ENCODE data around the gene ATP6V0D1.

Gene ATP6V0D1

DNA sequence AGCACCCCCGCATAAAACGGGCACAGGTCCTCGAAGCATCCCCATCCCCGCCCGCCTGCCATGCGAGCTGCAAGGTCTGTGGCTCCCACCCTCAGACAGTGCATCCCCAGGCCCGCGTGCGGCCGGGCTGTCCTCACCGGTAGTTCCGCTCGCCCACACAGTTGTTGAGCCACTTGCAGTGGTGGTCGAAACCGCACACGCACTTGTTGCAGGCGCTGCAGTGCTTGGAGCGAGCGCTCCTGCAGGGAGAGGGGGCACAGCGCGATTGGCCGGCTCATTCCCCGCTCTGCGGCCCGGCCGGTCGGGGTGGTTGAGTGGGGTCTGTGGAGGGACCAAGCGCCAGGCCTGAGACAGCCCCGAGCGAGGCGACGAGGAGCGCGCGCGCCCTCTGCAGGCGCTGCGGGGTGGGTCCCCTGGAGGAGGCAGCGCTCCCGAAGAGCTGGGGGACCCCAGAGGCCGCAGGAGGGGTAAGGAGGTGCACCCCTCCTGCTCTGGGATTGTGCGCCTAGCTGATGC, 81.7 kb downstream of the ATP6V0D1 start:
- TF ChIP-seq, protein P1, sequence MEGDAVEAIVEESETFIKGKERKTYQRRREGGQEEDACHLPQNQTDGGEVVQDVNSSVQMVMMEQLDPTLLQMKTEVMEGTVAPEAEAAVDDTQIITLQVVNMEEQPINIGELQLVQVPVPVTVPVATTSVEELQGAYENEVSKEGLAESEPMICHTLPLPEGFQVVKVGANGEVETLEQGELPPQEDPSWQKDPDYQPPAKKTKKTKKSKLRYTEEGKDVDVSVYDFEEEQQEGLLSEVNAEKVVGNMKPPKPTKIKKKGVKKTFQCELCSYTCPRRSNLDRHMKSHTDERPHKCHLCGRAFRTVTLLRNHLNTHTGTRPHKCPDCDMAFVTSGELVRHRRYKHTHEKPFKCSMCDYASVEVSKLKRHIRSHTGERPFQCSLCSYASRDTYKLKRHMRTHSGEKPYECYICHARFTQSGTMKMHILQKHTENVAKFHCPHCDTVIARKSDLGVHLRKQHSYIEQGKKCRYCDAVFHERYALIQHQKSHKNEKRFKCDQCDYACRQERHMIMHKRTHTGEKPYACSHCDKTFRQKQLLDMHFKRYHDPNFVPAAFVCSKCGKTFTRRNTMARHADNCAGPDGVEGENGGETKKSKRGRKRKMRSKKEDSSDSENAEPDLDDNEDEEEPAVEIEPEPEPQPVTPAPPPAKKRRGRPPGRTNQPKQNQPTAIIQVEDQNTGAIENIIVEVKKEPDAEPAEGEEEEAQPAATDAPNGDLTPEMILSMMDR (IDR thresholded peaks at IDR 0.05; ENCODE audit: control insufficient read depth, extremely low read depth, insufficient read depth) = peak; percentile 26; the same call in 1 of the 2 replicates
- H3K4me3 ChIP-seq (ENCODE audit: low read depth, low read length) = no peak overlapping the region
- DNase-seq (ENCODE audit: low read depth) = no peak

DNA sequence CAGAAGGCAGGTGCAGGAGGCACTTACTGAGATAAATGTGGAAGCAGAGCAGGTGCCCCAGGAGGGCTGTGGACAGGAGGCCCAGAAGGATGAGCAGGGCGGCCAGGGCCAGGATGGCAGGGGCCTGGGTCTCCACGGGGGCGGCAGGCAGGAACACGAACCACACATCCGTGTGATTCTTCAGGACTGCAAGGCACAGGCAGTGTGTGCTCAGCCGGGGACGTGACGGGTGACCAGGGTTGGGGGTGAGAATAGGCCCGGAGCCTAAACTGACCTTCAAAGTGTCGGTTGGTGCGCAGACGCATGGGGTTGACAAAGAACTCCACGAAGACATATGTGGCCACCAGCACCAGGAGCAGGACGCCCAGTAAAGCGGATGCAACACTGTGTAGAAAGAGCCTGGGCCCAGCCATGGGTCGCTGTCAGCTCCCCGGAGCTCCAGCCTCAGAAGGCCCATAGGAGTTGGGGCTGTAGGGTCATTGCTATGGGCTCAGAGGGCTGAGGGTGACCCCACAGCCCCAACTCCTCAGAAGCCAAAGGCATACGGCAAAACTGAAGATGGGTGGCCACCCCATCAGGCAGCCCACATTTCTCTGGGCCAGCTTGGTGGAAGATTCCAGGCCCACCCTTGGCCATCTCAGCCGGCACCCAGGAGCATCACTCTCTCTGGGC, 82.3 kb downstream of the ATP6V0D1 start:
- TF ChIP-seq, protein P1 (IDR thresholded peaks at IDR 0.05; ENCODE audit: control insufficient read depth, extremely low read depth, insufficient read depth) = no peak
- H3K4me3 ChIP-seq (ENCODE audit: low read depth, low read length) = no peak overlapping the region
- no peak for DNase-seq (ENCODE audit: low read depth)

DNA sequence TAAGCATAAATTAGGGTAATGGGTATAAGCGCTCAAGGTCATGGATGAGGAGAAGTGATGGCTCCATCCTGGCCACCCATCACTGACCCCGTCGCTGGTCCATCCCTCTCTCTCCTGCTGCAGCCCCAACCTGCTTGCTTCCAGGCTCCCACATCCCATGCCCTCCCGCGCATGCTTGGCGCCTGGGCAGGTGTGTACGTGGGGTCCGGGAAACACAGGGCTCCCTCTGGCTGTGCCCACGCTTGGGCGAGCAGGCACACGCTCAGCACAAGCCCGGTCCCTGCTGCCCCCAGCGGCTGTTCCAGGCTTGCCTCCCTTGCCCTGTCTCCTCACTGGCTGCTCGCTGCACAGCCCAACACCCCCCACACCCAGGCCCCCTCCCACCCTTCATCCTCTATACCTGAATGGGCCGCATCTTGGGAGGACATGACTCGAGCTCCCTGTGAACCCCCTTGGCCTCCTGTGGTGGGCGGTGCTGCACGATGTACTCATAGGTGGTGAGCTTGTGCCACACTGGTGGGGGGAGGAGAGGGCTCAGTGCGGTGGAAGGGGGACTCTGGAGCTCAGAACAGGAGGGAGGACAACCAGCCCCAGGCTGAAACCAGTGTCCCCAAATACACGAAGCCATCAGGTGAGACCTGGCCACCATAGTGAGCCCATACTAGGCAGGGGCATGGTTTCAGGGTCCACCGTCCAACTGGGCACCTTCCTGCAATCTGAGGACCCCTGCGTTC, 83.0 kb downstream of the ATP6V0D1 start:
- no peak for DNase-seq (ENCODE audit: low read depth)
- TF ChIP-seq, protein P1 (IDR thresholded peaks at IDR 0.05; ENCODE audit: control insufficient read depth, extremely low read depth, insufficient read depth) = no peak

DNA sequence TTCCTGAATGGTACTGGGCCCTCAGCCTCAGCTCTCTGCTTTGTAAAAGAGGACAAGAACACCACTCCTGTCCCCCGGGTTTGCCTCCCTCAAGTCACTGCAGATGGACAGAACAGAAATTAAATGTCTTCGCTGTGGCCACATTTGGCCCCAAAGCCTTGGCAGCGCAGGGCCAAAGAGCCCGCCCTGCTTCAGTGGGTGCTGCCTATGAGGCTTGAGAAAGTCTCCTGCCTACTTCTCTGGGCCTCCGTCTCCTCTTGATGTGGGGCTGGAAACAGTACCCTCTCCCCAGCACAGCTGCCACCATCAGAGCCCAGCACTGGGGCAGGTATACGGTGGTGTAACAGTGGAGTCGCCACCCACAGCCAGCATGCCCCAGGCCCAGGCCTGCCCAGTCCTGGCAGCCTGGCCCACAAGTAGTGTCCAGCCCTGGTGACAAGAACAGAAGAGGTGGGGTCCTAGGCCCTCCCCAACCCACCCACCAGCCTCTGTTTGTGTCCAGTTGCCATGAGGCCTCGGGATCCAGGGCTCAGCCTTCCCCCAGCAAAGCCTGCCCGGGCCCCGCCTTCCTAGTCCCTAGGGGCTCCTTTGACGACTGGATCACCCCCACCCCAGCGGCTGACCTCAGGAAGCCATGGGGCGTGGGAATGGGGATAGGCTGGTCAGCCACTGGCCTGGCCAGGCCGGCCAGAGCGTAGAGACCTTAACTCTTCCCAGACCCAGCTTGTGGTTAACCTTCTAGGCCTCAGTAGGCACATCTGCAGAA, 83.7 kb downstream of the ATP6V0D1 start:
- TF ChIP-seq, protein P1 (IDR thresholded peaks at IDR 0.05; ENCODE audit: control insufficient read depth, extremely low read depth, insufficient read depth) = no peak
- DNase-seq (ENCODE audit: low read depth) = no peak
- H3K4me3 ChIP-seq (ENCODE audit: low read depth, low read length) = no peak overlapping the region

More for the DNA sequence above, 83.0 kb downstream of the ATP6V0D1 start:
- no peak overlapping the region for H3K4me3 ChIP-seq (ENCODE audit: low read depth, low read length)

DNA sequence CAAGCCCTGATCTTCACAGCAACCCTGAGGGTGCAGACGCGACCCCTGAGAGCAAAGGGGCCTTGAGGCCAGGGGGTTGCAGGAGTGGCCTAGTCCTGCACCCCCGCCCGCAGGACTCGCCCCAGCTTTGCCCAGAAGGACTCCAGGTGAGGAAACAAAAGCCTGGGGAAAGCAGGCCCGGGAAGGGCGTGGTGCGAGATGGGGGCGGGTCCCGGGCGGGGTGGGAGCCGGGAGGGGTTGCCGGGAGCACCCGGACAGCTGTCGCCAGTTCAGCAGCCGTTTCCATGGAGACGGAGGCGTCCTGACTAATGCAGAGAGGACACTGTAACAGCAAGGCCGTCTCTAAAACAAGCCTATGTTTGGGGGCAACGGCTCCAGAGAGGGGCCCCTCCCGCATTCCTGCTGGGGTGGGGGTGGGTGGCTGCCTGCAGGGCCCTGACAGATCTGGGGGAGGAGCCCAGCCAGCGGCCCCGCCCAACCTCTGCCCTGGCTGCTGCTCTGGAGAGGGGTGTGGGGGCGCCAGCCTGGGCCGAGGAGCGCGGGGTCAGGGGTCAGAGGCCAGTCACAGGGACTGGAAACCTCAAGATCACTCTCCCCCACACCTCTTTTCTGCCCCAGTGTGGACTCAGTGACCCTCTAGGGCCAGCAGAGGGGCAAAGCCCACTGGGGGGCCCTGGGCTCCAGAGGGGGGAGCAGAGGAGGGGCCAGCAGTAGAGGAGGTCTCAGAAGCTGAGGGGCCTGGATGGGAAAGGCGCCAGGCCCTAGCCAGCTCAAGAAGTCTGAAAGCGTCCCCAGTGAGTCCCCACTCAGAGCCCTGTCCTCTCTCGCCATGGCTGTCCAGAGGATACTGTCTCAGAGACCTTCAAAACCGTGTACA, 84.6 kb downstream of the ATP6V0D1 start:
- TF ChIP-seq, protein P1 (IDR thresholded peaks at IDR 0.05; ENCODE audit: control insufficient read depth, extremely low read depth, insufficient read depth) = no peak
- H3K4me3 ChIP-seq (ENCODE audit: low read depth, low read length) = no peak overlapping the region
- no peak for DNase-seq (ENCODE audit: low read depth)

Measured in LNCaP clone FGC (cell line).